NCI-H2171 (cell line): ENCODE data around the gene STK11IP.

Experiments used
- DNase-seq: peaks from one replicate; lab custom pipeline; 2025; lab: John Stamatoyannopoulos, UW

The STK11IP gene

DNA sequence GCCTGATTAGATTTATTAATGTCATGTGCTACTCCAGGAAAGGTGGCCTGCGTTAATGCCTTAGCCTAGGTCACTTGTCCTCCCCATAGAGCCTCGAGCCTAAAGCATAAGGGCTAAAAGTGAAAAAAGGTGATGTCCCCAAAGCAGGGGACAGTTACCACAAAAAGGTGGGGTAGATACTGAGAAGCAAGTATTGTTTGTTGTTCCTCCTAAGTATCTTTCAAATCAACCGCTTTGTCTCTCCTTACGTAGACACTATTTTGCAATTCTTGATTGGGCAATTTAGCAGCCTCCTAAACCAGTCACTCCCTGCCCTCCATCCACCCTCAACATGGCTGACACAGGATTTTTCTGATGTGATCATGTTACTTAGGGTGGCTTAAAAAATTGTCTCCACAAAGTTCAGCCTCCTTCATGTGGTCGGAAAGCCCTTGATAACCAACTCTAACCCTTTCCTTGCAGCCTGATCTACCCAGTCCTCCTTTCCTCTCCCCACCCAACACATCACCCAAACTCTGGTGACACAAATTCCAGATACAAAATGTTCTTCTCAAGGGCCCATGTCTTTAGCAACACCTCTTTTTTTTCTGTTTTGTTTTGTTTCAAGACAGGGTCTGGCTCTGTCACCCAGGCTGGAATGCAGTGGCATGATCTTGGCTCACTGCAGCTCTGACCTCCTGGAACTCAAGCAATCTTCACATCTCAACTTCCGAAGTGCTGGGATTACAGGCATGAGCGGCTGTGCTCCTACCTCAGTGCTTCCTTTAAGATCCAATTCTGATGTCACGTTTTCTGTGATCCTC is 18.6 kb upstream of the STK11IP start:
- DNase-seq, result no peak

- DNase-seq, result no peak
These were observed 16.3 kb upstream of the STK11IP start for GRCh38 chr2:219581346-219581745.

DNA sequence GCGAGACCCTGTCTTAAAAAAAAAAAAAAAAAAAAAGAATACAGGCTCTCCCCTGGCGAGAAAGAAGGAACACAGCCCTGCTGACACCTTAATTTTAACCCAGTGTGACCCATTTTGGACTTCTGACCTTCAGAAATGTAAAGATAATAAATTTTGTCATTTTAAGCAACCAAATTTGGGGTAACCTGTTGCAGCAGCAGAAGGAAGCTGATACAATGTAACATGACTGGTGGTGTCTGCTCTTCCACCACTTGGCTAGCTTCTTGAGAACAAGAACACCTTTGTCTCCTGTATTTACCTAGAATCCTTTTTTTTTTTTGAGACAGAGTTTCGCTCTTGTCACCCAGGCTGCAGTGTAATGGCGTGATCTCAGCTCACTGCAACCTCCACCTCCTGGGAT is 6.6 kb upstream of the STK11IP start:
- no peak for DNase-seq

DNA sequence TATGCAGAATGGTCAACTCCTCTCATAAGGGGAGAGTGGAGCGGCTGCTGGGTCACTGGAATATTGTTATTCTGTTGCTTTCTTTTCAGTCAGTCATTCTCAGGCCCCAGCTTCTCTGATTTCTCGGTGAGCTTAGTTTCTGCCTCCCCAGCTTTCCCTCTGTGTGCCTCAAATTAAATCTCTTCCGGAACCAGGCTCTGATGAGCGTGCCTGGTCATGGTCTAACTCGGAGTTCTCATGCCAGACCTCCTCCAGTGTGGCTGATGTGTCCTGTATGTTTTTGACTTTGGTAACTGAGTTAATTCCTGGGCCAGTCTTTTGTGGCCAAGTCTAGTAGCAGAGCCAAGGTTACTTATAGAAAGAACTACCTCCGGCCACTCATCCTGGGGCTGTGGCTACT is 4.9 kb upstream of the STK11IP start:
- no peak for DNase-seq

DNA sequence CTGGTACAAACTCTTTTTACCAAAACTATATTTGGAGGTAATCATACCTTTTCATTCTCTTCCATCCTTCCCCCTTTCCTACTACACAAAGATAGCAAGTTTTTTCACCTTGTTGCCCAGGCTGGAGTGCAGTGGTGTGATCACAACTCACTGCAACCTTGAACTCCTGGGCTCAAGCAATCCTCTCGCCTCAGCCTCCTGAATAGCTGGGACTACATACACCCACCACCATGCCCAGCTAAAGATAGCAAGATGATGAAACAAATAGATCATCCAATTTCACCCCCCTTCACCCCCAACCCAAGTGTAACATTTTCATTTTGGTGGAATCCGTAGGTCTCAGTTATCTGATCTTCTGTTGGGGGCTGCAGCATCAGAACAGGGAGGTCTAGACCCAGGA is 4.5 kb upstream of the STK11IP start:
- no peak for DNase-seq

- no peak for DNase-seq
These were observed 2.4 kb upstream of the STK11IP start for GRCh38 chr2:219595256-219595655.

DNA sequence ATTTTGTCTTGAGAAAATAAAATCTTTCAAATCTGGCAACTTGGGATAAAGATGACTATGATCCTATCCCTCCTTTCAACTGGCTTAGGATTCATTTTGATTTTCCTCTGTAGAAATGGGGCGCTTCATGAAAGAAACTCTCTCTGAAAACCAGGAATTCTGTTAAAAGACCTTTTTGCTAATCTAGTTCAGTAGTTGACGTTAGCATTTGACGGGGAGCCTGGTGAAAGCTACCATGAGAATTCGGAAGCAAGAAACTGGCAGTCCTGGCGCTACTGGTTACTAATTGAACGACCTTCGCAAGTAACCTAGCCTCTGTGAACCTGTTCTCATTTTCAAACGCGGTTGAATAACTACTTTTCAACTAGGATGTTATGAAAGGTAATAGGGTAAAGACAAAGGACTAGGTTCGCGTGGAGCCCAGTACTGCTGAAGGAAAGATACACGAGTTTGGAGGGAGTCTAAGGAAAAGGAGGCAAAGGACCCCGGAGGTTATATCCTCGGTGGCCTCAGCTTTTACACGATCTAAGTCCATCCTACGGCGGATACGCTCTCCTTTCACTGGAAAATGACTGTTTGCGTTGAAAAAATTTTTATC is 604 bp upstream of the STK11IP start:
- DNase-seq, result no peak

- no peak for DNase-seq
These were observed 836 bp downstream of the STK11IP start for GRCh38 chr2:219598308-219599078.

DNA sequence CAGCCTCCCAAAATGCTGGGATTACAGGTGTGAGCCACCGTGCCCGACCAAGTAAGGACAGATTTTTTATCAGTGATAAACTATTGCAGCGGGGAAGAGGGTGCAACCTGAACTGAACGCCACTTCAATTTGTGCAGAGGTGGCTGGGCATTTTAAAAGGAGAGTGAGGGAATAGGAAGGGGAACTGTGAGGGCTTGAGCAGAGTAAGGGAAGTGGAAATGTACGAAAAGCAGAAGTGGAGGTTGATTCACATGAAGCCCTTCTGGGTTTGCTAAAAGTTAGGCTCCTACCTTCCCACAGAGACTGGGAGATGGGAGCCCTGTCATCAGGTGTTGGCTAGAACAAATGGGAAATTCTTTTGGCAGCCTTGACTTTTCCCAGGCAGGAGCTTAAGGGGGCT is 6.1 kb downstream of the STK11IP start:
- no peak for DNase-seq

DNA sequence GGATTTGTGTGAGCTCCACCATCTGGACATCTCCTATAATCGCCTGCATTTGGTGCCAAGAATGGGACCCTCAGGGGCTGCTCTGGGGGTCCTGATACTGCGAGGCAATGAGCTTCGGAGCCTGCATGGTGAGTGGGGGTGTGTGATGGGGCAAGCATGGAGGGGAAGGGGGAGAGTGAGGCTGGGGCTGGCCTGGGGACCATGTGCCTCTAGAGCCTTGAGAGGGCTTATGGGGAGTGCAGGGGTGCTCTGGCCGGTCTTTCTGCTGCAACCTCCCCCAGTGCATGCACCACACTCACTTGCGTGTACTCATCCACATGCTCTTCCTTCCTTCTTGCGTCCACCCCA is 7.9 kb downstream of the STK11IP start:
- DNase-seq, result no peak

DNA sequence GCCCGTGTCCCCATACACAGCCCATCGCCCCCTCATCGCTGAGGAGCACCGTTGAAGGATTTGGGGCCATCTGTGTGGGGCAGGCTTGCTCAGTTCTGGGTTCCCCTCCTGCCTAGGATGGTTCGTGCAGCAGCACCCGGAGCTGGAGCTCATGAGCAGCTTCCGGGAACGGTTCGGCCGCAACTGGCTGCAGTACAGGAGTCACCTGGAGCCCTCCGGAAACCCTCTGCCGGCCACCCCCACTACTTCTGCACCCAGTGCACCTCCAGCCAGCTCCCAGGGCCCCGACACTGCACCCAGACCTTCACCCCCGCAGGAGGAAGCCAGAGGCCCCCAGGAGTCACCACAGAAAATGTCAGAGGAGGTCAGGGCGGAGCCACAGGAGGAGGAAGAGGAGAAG is 10.3 kb downstream of the STK11IP start:
- DNase-seq, result no peak

DNA sequence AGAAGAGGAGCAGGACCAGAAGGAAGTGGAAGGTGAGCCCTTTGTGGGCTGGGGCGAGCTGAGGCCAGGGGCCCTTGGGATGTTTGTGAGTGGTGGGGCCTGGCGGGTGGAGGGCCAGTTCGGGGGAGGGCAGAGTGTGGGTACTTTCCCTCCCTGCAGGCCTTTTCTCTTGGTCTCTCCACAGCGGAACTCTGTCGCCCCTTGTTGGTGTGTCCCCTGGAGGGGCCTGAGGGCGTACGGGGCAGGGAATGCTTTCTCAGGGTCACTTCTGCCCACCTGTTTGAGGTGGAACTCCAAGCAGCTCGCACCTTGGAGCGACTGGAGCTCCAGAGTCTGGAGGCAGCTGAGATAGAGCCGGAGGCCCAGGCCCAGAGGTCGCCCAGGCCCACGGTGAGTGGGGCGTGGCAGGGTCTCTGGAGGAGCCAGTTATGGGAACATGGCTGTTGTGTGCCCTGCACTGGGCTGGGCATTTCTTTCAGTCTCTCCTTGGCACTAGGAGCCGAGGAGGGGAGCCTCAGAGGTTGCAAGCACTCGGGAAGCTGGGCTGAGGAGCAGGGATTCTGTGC is 10.8 kb downstream of the STK11IP start:
- DNase-seq, result no peak

DNA sequence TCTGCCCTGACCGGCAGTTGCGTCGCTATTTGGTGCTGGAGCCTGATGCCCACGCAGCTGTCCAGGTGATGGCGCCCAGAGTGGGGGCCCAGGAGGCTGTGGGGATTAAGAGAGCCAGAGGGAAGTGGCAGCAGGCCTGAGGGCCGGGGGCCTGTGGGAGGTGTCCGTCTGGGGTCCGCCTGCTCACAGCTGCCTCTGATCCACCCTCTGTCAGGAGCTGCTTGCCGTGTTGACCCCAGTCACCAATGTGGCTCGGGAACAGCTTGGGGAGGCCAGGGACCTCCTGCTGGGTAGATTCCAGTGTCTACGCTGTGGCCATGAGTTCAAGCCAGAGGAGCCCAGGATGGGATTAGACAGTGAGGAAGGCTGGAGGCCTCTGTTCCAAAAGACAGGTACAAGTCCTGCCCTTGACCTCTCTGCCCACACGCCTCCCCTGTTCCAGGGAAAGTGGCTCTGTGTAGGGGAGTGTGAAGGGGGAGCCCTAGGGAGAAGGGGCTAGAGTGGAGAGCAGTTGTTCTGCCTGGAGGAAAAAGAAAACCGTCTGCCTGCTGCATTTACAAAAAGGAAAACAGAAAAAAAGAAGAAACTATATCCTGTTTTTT is 11.6 kb downstream of the STK11IP start:
- DNase-seq, result no peak

GRCh38 chr2:219611306-219611705 is 13.6 kb downstream of the STK11IP start:
- DNase-seq, result no peak

DNA sequence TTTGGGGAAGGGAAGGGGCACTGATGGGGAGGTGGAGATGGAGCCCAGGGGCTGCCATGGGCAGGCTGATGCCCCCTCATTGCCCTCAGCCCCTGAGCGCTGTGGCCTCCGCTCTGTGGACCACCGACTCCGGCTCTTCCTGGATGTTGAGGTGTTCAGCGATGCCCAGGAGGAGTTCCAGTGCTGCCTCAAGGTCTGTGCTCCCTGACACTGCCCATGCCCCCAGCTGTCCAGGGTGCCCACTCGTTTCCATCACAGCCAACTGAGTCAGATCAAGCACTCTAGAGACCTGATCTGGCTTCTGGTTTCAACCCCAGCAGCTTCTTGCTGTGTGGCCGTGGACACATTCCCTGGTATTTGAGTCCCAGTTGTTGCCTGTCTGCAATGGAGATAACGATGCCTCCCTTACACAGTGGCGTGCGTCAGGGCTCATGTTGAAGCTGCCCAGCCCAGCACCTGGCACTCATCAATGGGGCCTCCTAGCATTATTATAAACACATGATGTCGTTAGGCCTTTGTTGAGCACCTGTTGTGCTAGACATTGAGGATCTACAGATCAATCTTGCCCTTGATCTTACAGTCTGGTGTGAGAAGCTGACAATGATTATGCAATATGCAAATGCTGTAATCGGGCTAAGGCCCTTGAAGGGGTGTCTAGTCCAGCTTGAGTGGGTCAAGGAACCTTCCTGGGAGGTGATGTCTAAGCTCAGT is 14.4 kb downstream of the STK11IP start:
- DNase-seq, result no peak

GRCh38 chr2:219612577-219613286 is 15.1 kb downstream of the STK11IP start:
- DNase-seq, result no peak

DNA sequence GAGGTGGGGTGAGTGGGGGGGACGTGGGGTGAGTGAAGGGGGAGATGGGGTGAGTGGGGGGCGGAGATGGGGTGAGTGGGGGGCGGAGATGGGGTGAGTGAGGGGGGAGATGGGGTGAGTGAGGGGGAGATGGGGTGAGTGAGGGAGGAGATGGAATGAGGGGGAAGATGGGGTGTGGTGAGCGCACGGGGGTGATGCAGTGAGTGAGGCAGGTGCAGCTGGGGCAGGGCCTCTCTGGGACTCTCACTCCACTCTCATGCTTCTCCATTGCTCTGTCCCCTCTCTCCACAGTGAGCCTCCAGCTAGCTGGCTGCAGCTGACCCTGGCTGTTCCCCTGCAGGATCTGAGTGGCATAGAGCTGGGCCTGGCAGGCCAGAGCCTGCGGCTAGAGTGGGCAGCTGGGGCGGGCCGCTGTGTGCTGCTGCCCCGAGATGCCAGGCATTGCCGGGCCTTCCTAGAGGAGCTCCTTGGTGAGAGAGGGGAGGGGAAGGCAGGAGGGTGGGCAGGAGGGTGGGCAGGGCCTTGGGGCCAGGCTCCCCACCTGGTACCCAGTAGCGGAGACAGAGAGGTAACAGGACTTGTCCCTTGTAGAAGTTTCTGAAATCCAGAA is 15.9 kb downstream of the STK11IP start:
- DNase-seq, result no peak

DNA sequence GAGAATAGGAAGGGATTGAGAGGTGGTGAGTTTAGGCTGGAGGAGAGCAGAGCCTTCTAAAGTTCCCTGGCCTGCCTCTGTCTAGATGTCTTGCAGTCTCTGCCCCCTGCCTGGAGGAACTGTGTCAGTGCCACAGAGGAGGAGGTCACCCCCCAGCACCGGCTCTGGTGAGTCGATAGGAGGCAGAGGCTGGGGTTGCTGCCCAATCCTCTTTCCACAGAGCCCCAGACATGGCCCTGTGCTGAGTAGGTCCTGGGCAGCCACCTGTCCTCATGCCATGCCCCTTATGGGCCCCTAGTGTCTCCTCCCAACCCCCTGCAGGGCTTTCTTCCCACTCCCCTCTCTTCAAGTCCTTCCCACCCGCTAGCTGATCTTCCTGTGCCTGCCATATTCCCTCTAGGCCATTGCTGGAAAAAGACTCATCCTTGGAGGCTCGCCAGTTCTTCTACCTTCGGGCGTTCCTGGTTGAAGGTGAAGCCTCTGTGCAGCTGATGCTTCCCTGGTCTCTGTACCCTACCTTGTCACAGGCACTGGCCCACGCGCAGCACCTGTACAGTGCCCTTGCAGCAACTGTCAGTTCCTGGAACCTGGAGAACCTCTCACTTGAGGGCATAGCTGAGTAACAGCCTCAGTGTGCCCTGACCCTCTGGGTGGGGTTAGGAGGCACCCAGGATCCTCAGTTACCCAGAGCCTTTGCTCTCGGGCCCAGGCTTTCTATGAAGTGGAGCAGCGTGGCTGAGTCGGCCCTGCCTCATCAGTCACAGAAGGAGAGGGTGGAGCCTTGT is 16.6 kb downstream of the STK11IP start:
- DNase-seq, result no peak

DNA sequence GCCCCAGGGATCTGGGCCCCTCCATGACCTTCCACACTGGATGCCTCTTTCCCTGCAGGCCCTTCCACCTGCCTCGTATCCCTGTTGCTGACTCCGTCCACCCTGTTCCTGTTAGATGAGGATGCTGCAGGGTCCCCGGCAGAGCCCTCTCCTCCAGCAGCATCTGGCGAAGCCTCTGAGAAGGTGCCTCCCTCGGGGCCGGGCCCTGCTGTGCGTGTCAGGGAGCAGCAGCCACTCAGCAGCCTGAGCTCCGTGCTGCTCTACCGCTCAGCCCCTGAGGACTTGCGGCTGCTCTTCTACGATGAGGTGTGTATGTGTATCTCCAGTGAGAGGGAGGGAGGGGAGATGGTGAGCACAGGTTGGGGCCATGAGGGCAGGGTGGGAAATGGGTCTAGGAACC is 17.4 kb downstream of the STK11IP start:
- peak; percentile 49 for DNase-seq

- no peak for DNase-seq
These were observed 18.2 kb downstream of the STK11IP start for GRCh38 chr2:219615894-219616293.
